Parathyroid adenoma (tissue), 2 donors: ENCODE measurements around the gene MIF.
"Not testable (repeated sequence)": the region's sequence is repeated elsewhere in the genome, so short reads cannot be mapped to it uniquely, and the experiment has no call there.

Experiments used
- H2AFZ ChIP-seq: fragments of 300-600 bp; sonication (generic); one replicate; pipeline ENCODE4 v1.7.0; 2017; ENCODE audit warnings: antibody characterized with exemption, mild to moderate bottlenecking
- H3K27ac ChIP-seq: fragments of 300-600 bp; sonication (generic); one replicate; pipeline ENCODE4 v1.7.0; 2017
- H3K27me3 ChIP-seq: fragments of 300-600 bp; sonication (generic); one replicate; pipeline ENCODE4 v1.7.0; 2017; ENCODE audit warnings: low read length; ENCODE audit not compliant: control insufficient read depth, insufficient read depth
- H3K36me3 ChIP-seq: fragments of 300-600 bp; sonication (generic); one replicate; pipeline ENCODE4 v1.7.0; 2017; ENCODE audit warnings: low read length; ENCODE audit not compliant: control insufficient read depth, insufficient read depth
- H3K4me1 ChIP-seq: fragments of 300-600 bp; sonication (generic); one replicate; pipeline ENCODE4 v1.7.0; 2017; ENCODE audit warnings: control low read depth
- H3K4me2 ChIP-seq: fragments of 300-600 bp; sonication (generic); one replicate; pipeline ENCODE4 v1.7.0; 2017; ENCODE audit warnings: low read length
- H3K4me3 ChIP-seq: fragments of 300-600 bp; sonication (generic); one replicate; pipeline ENCODE4 v1.7.0; 2017; ENCODE audit warnings: low read depth, low read length
- H3K79me2 ChIP-seq: fragments of 300-600 bp; sonication (generic); one replicate; pipeline ENCODE4 v1.7.0; 2017; ENCODE audit warnings: control low read depth
- H3K9ac ChIP-seq: fragments of 300-600 bp; sonication (generic); one replicate; pipeline ENCODE4 v1.7.0; 2017; ENCODE audit warnings: mild to moderate bottlenecking
- H3K9me3 ChIP-seq: fragments of 300-600 bp; sonication (generic); one replicate; pipeline ENCODE4 v1.7.0; 2017; ENCODE audit warnings: low read length; ENCODE audit not compliant: control insufficient read depth
- CTCF ChIP-seq: fragments of 300-600 bp; sonication (generic); IDR thresholded peaks from one replicate; pipeline ENCODE4 v1.7.0; 2017; ENCODE audit warnings: antibody characterized with exemption, mild to moderate bottlenecking
- donor health status: primary hyperparathyroidism.

The MIF gene

GRCh38 chr22:23912293-23912903, 18.2 kb downstream of the MIF start:
- TF ChIP-seq CTCF: no peak

GRCh38 chr22:23913306-23913660, 19.1 kb downstream of the MIF start:
- H3K27me3 ChIP-seq: no peaks in the 10 kb centered on the region
- peaks cover 9% of the 10 kb centered on the region for H3K4me1 ChIP-seq
- peak overlapping the region; percentile 85 for H3K4me2 ChIP-seq
- H3K9ac ChIP-seq: no peak overlapping the region
- H3K27ac ChIP-seq: peak overlapping the region; percentile 78
- no peaks in the 10 kb centered on the region for H3K79me2 ChIP-seq
- H2AFZ ChIP-seq: peak overlapping the region; percentile 59
- no peaks in the 10 kb centered on the region for H3K36me3 ChIP-seq
- H3K4me3 ChIP-seq: peak overlapping the region; percentile 74
- no peaks in the 10 kb centered on the region for H3K9me3 ChIP-seq
- TF ChIP-seq CTCF: no peak

More at GRCh38 chr22:23912293-23912903, 18.2 kb downstream of the MIF start:
- Histone ChIP-seq H2AFZ (no peak overlapping the region), H3K4me2 (no peak overlapping the region), H3K9me3 (no peaks in the 10 kb centered on the region), H3K79me2 (no peaks in the 10 kb centered on the region), H3K9ac (no peak overlapping the region), H3K27ac (no peak overlapping the region), H3K4me3 (peak overlapping the region; percentile 74), H3K27me3 (no peaks in the 10 kb centered on the region), H3K4me1 (peaks cover 9% of the 10 kb centered on the region), H3K36me3 (no peaks in the 10 kb centered on the region)

GRCh38 chr22:23913661-23914353, 19.6 kb downstream of the MIF start:
- H3K4me2 ChIP-seq: peak overlapping the region; percentile 85
- peak overlapping the region; percentile 59 for H2AFZ ChIP-seq
- H3K4me1 ChIP-seq: peaks cover 6% of the 10 kb centered on the region
- no peaks in the 10 kb centered on the region for H3K9me3 ChIP-seq
- H3K27me3 ChIP-seq: no peaks in the 10 kb centered on the region
- H3K79me2 ChIP-seq: no peaks in the 10 kb centered on the region
- peak overlapping the region; percentile 74 for H3K4me3 ChIP-seq
- no peak for TF ChIP-seq CTCF
- H3K9ac ChIP-seq: no peak overlapping the region
- H3K27ac ChIP-seq: peak overlapping the region; percentile 78
- H3K36me3 ChIP-seq: no peaks in the 10 kb centered on the region

DNA sequence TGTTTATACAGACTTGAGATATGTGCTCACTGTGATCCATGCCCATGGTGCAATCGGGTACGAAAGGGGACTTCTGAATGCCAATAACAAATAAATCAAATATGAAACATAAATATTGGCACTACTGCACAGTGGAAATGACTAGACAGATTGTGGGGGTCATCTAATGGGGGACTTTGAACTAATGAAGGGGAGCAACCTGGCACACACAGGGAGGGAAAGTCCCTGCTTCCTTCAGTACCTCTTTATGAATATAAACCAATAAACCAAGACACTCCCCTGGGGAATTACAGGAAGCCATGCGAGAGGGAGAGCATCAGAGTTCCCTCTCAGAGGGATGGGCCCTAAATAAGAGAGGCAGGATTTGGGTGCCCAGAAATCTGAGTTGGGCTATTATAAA, 21.1 kb downstream of the MIF start:
- H3K27me3 ChIP-seq: no peaks in the 10 kb centered on the region
- no peak overlapping the region for H3K9ac ChIP-seq
- H2AFZ ChIP-seq: no peak overlapping the region
- H3K36me3 ChIP-seq: no peaks in the 10 kb centered on the region
- no peaks in the 10 kb centered on the region for H3K79me2 ChIP-seq
- no peaks in the 10 kb centered on the region for H3K4me1 ChIP-seq
- H3K4me3 ChIP-seq: no peak overlapping the region
- H3K4me2 ChIP-seq: no peak overlapping the region
- no peaks in the 10 kb centered on the region for H3K9me3 ChIP-seq
- no peak for TF ChIP-seq CTCF
- no peak overlapping the region for H3K27ac ChIP-seq

DNA sequence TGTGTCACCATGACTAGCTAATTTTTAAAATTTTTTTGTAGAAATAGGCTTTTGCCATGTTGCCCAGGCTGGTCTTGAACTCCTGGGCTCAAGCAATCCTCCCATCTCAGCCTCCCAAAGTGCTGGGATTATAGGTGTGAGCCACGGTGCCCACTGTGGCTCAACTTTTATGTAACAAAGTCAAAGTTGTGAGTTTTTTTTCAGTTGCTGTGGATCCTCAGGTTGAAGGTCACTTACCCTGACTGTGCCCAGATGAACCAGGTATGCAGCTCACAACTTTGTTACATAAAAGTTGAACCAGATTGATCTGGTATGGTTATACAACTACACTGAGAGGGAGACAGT, 26.1 kb downstream of the MIF start:
- H3K27me3 ChIP-seq, H3K27ac ChIP-seq, H2AFZ ChIP-seq, H3K9ac ChIP-seq, H3K79me2 ChIP-seq, H3K36me3 ChIP-seq, H3K4me2 ChIP-seq, H3K4me1 ChIP-seq, H3K9me3 ChIP-seq, H3K4me3 ChIP-seq: not testable (repeated sequence)

GRCh38 chr22:23921586-23922201, 27.5 kb downstream of the MIF start:
- not testable (repeated sequence) for H3K4me3 ChIP-seq, H3K27ac ChIP-seq, H3K36me3 ChIP-seq, H2AFZ ChIP-seq, H3K9me3 ChIP-seq, H3K4me1 ChIP-seq, H3K9ac ChIP-seq, H3K27me3 ChIP-seq, H3K79me2 ChIP-seq, H3K4me2 ChIP-seq
